HS-27A (cell line): ENCODE measurements around the gene DEFB112.

Source experiments
- DNase-seq: peaks from one replicate; pipeline ENCODE4 v3.0.0-alpha.2; 2012; ENCODE audit warnings: low read depth, missing footprints

Gene DEFB112

GRCh38 chr6:49995278-49995677 lies 54.5 kb downstream of the DEFB112 start:
- no peak for DNase-seq
